Endothelial cell of umbilical vein (primary cell): Measurements from ENCODE around the gene ALDH8A1. TPM values are rescaled to one million over a fixed set of nuclear protein-coding genes. Genes with fewer than 3 reads are reported as not detected.

Experiments
- BruUV-seq: library from RNA; stranded (reverse); fragments of 400-500 nt; replicated peaks from 2 replicates; lab custom pipeline; 2021; lab: Mats Ljungman, UMichigan
- CTCF ChIA-PET: fragments of 300-600, 350-600 bp; sonication (Branson Sonifier 250); formaldehyde crosslinking; loops from one replicate; lab custom pipeline; 2021; ENCODE audit warnings: antibody characterized with exemption, inconsistent platforms; lab: Charles Lee
- POLR2A ChIA-PET: fragments of 300-600, 350-600 bp; sonication (Branson Sonifier 250); formaldehyde crosslinking; loops from one replicate; lab custom pipeline; 2021; ENCODE audit warnings: antibody characterized with exemption, inconsistent platforms; lab: Charles Lee
- DNase-seq: peaks from one replicate; pipeline ENCODE4 v3.0.0-alpha.2; 2011; ENCODE audit warnings: low read depth, low spot score
- FAIRE-seq: peaks from 2 replicates; lab custom pipeline; 2011; peaks lifted over from hg19 to GRCh38; lab: Jason Lieb, UNC
- H2AFZ ChIP-seq: 2 replicates; pipeline ENCODE4 v1.6.0; 2012; ENCODE audit warnings: low read depth, low read length, control low read depth, inconsistent platforms
- H3K27ac ChIP-seq: 2 replicates; pipeline ENCODE4 v1.5.1; 2011; ENCODE audit warnings: low read depth, mild to moderate bottlenecking, control low read depth, low read length, moderate library complexity; ENCODE audit not compliant: insufficient read depth
- H3K27me3 ChIP-seq, 2 experiments: 2 replicates each; pipeline versions ENCODE4 v1.6.0 to v1.6.1; 2011; ENCODE audit warnings: low read length in 2 of 2, mixed read lengths in 1 of 2; ENCODE audit not compliant: control insufficient read depth in 2 of 2, insufficient read depth in 2 of 2
- H3K36me3 ChIP-seq, 2 experiments: 2 replicates in 1 of 2; 3 replicates in 1 of 2; pipeline ENCODE4 v1.5.1; 2011; ENCODE audit warnings: low read length in 2 of 2, mild to moderate bottlenecking in 1 of 2, moderate library complexity in 1 of 2; ENCODE audit not compliant: control insufficient read depth in 2 of 2, insufficient read depth in 2 of 2; ENCODE audit errors: extremely low read depth in 1 of 2
- H3K4me1 ChIP-seq: 3 replicates; pipeline ENCODE4 v1.5.1; 2011; ENCODE audit warnings: mild to moderate bottlenecking, low read length; ENCODE audit not compliant: control insufficient read depth, insufficient read depth; ENCODE audit errors: extremely low read depth
- H3K4me2 ChIP-seq: 2 replicates; pipeline ENCODE4 v1.6.1; 2011; ENCODE audit warnings: low read length, control low read depth, mixed read lengths; ENCODE audit not compliant: insufficient read depth
- H3K4me3 ChIP-seq, 3 experiments: fragments of 200-600 bp in 1 of 3; sonication (generic), shearing (Covaris generic) in 1 of 3; replicated peaks in 1 of 3; 2 replicates each; pipeline ENCODE4 v1.5.1; 2011 to 2016; ENCODE audit warnings: control low read depth in 3 of 3, low read length in 3 of 3, mild to moderate bottlenecking in 2 of 3, inconsistent platforms in 1 of 3, low read depth in 1 of 3, moderate library complexity in 1 of 3; ENCODE audit not compliant: insufficient read depth in 1 of 3
- H3K79me2 ChIP-seq: 2 replicates; pipeline ENCODE4 v1.6.0; 2012; ENCODE audit warnings: low read length, inconsistent platforms; ENCODE audit not compliant: control insufficient read depth, insufficient read depth
- H3K9ac ChIP-seq: replicated peaks from 2 replicates; pipeline ENCODE3; 2011; ENCODE audit warnings: low read length, control low read depth; ENCODE audit not compliant: insufficient read depth; ENCODE audit errors: extremely low read depth
- H3K9me1 ChIP-seq: replicated peaks from 3 replicates; pipeline ENCODE4 v1.6.0; 2011; ENCODE audit warnings: mild to moderate bottlenecking, low read length; ENCODE audit not compliant: control insufficient read depth, insufficient read depth; ENCODE audit errors: extremely low read depth
- H3K9me3 ChIP-seq: replicated peaks from 2 replicates; pipeline ENCODE4 v1.5.1; 2012; ENCODE audit warnings: low read length, inconsistent platforms; ENCODE audit not compliant: control insufficient read depth, insufficient read depth
- H4K20me1 ChIP-seq: replicated peaks from 2 replicates; pipeline ENCODE3; 2011; ENCODE audit warnings: mild to moderate bottlenecking, low read length; ENCODE audit not compliant: control insufficient read depth, insufficient read depth; ENCODE audit errors: extremely low read depth
- CTCF ChIP-seq, 2 donors: IDR thresholded peaks; 1 replicate in 1 of 2; 2 replicates in 1 of 2; pipeline ENCODE4 v1.5.1; 2011; ENCODE audit warnings: low read length in 2 of 2, mild to moderate bottlenecking in 2 of 2, moderate library complexity in 2 of 2, control low read depth in 1 of 2, inconsistent platforms in 1 of 2, low read depth in 1 of 2; ENCODE audit not compliant: insufficient read depth in 1 of 2; ENCODE audit errors: extremely low read depth in 1 of 2
- GATA2 ChIP-seq: IDR thresholded peaks from 2 replicates; pipeline ENCODE4 v1.7.0; 2011; ENCODE audit warnings: low read depth, mild to moderate bottlenecking, moderate library complexity, mixed read lengths, low read length; ENCODE audit not compliant: insufficient read length, insufficient read depth
- MAX ChIP-seq: IDR thresholded peaks from 2 replicates; pipeline ENCODE4 v1.6.1; 2011; ENCODE audit not compliant: insufficient read depth, insufficient read length
- POLR2A ChIP-seq: IDR thresholded peaks from 2 replicates; pipeline ENCODE4 v1.6.1; 2012; ENCODE audit warnings: low read depth, mild to moderate bottlenecking, control low read depth, low read length
- POLR2AphosphoS5 ChIP-seq: IDR thresholded peaks from 2 replicates; pipeline ENCODE4 v1.6.1; 2012; ENCODE audit warnings: low read depth, mild to moderate bottlenecking, control low read depth, low read length, moderate library complexity; ENCODE audit not compliant: insufficient read depth
- dilution Hi-C: fragments of 300-500 bp; cut with MboI; formaldehyde crosslinking; loops from one replicate; pipeline ENCODE4 v1.15.0; 2019; ENCODE audit warnings: low sequenced_read_pairs; ENCODE audit not compliant: extremely low pct_ligation_motif_present
- intact Hi-C: fragments of 100-400 bp; cut with micrococcal nuclease; formaldehyde crosslinking; loops from one replicate; pipeline ENCODE4 v1.10.0; 2022
- polyA plus RNA-seq, 4 experiments: library from polyadenylated mRNA; depleted of rRNA in 3 of 4; stranded (reverse) in 3 of 4; unstranded in 1 of 4; fragments of >200 nt; gene quantifications; 2 replicates each; pipeline versions ENCODE4 v1.2.1 to v1.2.3, GENCODE V29; 2011 to 2012; ENCODE audit warnings: missing spikeins in 1 of 4
- total RNA-seq: library from RNA; stranded (reverse); gene quantifications from 2 replicates; pipeline ENCODE4 v1.2.3, GENCODE V29; 2021

ALDH8A1 gene
- total and polyA plus RNA-seq, 2 donors (not counting 3 experiments of a cell fraction or from before 2014, with no cell fraction given), result 0.08 to 0.95 TPM

- Histone ChIP-seq H3K9ac (no peak overlapping the region), H3K27me3 (no peaks in the 10 kb centered on the region), H3K4me3 (no peak overlapping the region), H3K4me1 (no peaks in the 10 kb centered on the region), H3K4me2 (no peak overlapping the region), H3K36me3 (no peaks in the 10 kb centered on the region), H3K9me1 (no peaks in the 10 kb centered on the region), H3K27ac (no peak overlapping the region), H3K79me2 (no peaks in the 10 kb centered on the region), H4K20me1 (no peaks in the 10 kb centered on the region), H3K9me3 (no peaks in the 10 kb centered on the region), H2AFZ (no peak overlapping the region)
- TF ChIP-seq CTCF (IDR thresholded peaks at IDR 0.05; ENCODE audit: extremely low read depth in 1 of 2, insufficient read depth in 1 of 2, low read depth in 1 of 2, low read length in 2 of 2) (no peak), MAX (no peak), POLR2AphosphoS5 (no peak), GATA2 (no peak), POLR2A (no peak)
- DNase-seq (no peak), FAIRE-seq (no peak)
- intact Hi-C loops (no loop called here), dilution Hi-C loops (no loop called here)
- ChIA-PET CTCF (interaction anchor here (1.0 to 1.8 kb wide), 2 partner anchors 38 kb away, joined by 5 read pairs; no protein-coding TSS in a partner anchor), POLR2A (no interaction called here)
- no TSS peak for BruUV-seq
Observed at GRCh38 chr6:134902074-134902861, 47.6 kb downstream of the ALDH8A1 start.
